SK-N-SH treated with all-trans-retinoic acid at 6 μM for 48 hours (cell line): ENCODE measurements around the gene ADIRF.
"Not testable (repeated sequence)": the region's sequence is repeated elsewhere in the genome, so short reads cannot be mapped to it uniquely, and the experiment has no call there.

Experiments
- ATAC-seq: fragments of 200-7000 bp; cut with Tn5 transposase; 3 replicates; pipeline ENCODE4 v1.9.1; 2020; ENCODE audit warnings: mild to moderate bottlenecking, moderate library complexity

The ADIRF gene

GRCh38 chr10:87014986-87015716, 46.9 kb downstream of the ADIRF start:
- not testable (repeated sequence) for ATAC-seq

DNA sequence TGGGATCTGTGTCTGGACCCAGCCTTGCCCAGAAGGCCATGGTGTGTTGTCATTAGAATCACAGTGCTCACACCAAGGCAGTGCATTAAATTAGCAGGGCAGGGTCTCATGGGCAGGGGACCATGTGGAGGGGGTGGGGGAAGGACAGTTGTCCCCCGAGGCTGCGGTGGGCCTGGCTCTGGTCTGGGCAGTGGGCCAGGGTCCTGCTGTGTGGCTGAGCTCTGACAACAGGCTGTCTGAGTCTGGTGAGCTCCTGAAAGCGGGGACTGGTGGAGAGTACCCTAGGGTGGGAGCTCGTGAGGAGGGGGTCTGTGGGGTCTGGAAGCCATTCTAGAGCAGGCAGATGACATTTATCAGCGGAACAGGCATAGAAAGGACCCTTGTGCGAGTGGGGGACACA, 49.8 kb downstream of the ADIRF start:
- ATAC-seq, result not testable (repeated sequence)

DNA sequence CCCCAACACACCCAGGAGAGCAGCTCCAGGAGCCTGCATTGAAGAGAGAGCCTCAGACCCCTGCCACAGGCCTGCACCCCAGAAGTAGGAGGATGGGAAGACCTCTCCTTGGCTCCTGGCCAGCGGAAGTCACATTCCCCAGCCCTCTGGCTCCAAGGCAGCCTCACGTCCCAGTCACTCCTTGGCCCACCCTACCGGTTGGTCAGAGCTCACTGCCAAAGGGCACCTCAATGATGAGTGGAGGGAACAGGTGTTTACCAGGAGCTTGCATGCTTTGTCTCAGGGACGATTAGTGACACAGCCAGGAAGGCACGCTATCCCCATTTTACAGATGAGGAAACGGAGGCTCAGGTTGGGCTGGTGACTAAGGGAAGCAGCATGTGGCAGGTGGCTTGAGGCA, 50.8 kb downstream of the ADIRF start:
- not testable (repeated sequence) for ATAC-seq

DNA sequence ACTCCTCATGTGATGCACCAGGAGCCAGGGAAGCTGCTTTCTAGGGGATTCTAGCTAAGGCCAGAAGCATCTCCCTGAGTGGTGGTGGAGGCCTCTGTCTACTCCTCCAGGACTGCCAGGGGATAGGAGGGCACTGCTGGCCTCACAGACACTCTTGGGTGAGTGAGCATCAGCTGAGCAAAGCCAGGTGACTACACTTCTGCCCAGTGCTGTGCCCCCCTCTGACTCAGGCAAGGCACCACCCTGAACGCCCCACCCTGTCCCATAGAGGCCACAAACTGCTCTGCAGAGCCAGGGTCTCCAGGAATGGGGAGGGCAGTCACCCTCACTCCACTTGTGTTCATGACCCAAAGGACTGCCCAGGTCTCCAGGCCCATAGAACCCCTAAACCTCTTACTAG, 51.2 kb downstream of the ADIRF start:
- not testable (repeated sequence) for ATAC-seq

DNA sequence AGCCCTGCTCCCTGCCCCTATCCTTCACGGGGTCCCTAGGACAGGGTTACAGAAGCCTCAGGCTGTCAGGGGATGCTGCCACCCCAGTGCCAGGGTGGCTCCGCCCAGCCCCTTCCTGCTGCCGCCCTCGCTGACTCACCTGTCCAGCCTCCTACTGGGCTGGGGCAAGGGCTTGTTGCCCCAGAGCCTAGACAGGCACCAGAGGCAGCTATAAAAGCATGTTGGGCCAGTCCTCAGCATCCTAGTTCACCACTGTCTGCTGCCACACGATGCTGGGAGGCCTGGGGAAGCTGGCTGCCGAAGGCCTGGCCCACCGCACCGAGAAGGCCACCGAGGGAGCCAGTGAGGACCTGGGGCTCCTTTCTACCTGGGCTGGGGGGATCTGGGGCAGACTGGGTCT, 51.8 kb downstream of the ADIRF start, which contains the start of gene FAM25A:
Gene FAM25A, plus strand, starts transcription at position 239 of the 400 bp plus-strand sequence. Its CDS starts 31 bp downstream, at position 270.
- ATAC-seq, result not testable (repeated sequence)
